22Rv1 (cell line): ENCODE results near the gene KRTAP10-2.

Source experiments
- H3K27ac ChIP-seq: fragments of 450-650 bp; 2 replicates; pipeline ENCODE4 v1.5.1; 2017
- CTCF ChIP-seq: fragments of 450-650 bp; IDR thresholded peaks from 2 replicates; pipeline ENCODE4 v1.5.1; 2017; ENCODE audit warnings: mild to moderate bottlenecking
- ZFX ChIP-seq: fragments of 450-650 bp; IDR thresholded peaks from 2 replicates; pipeline ENCODE4 v1.6.1; 2017; ENCODE audit warnings: antibody characterized with exemption, borderline replicate concordance

Gene KRTAP10-2

GRCh38 chr21:44548922-44549321 lies 2.4 kb downstream of the KRTAP10-2 start:
- no peak overlapping the region for H3K27ac ChIP-seq
- no peak for TF ChIP-seq ZFX
- TF ChIP-seq CTCF = no peak

DNA sequence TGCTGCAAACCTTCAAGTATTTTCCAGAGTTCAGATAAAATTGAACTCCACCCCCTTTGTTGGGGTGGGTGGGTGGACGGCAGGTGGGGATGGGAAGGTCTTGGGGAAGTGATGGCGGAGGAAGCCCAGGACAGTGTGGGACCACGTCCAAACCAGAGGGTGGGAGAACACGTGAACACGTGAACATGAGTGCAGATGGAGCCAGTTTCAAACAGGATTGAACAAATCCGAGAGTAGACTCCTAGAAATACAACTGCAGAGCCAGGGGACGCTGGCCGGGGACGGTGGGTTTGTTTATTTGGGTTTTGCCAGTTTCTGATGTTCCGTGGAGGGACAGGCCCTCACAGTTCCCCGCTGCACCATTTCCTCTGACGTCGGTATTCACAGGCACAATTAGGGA lies 2.9 kb downstream of the KRTAP10-2 start:
- TF ChIP-seq ZFX (no peak), CTCF (no peak)
- no peak overlapping the region for H3K27ac ChIP-seq

- no peak for TF ChIP-seq CTCF
- TF ChIP-seq ZFX = no peak
- no peak overlapping the region for H3K27ac ChIP-seq
Measured at GRCh38 chr21:44547656-44548331, 3.5 kb downstream of the KRTAP10-2 start.

DNA sequence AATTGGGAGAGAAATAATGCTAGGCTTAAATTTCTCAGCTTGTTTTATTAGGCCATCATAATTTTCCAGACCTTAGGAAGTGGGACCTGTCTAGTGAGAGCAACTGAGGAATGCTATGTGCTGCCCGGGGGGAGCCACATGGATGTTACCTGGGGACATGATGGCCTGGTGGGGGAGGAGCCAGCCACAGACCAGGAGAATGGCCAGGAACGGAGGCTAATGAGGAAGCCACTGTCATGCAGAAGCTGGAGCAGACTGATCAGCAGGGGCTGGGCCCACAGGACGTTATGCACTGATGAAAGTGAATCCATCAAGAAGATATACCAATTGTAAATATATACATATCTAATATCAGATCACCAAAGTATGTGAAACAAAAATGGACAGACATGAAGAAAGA lies 6.7 kb downstream of the KRTAP10-2 start:
- no peak overlapping the region for H3K27ac ChIP-seq
- TF ChIP-seq CTCF (no peak), ZFX (no peak)

GRCh38 chr21:44542716-44543115 lies 8.6 kb downstream of the KRTAP10-2 start:
- no peak overlapping the region for H3K27ac ChIP-seq
- TF ChIP-seq ZFX = no peak
- TF ChIP-seq CTCF = no peak

- TF ChIP-seq CTCF (no peak), ZFX (no peak)
- H3K27ac ChIP-seq = no peak overlapping the region
Measured at GRCh38 chr21:44540741-44541288, 10.5 kb downstream of the KRTAP10-2 start.

- no peak within 1 kb of the TSS for H3K27ac ChIP-seq
- no peak for TF ChIP-seq CTCF
- TF ChIP-seq ZFX = no peak
Measured at GRCh38 chr21:44539991-44540666, 11.2 kb downstream of the KRTAP10-2 start, which contains the start of gene KRTAP10-1. KRTAP10-1 (minus strand) TSS chr21:44540195; CDS start chr21:44540150, 45 bp downstream.
